ENCODE measurements around the gene IGLL1.
A peak's percentile ranks its signal among the peaks of the same experiment; 100 is the strongest.
"Not testable (repeated sequence)": the region's sequence is repeated elsewhere in the genome, so short reads cannot be mapped to it uniquely, and the experiment has no call there.

The IGLL1 gene

GRCh38 chr22:23543506-23544000 lies 36.5 kb downstream of the IGLL1 start:
- not testable (repeated sequence) for H3K9ac ChIP-seq (ENCODE audit: low read length); H3K4me3 ChIP-seq (ENCODE audit: low read length); H3K9me3 ChIP-seq (ENCODE audit: control insufficient read depth, low read length); H3K4me1 ChIP-seq (ENCODE audit: control insufficient read depth, insufficient read depth, low read length); H3K36me3 ChIP-seq (ENCODE audit: control insufficient read depth, insufficient read depth, low read length); H3K27me3 ChIP-seq (ENCODE audit: control insufficient read depth, insufficient read depth, low read length)

GRCh38 chr22:23542933-23543332 lies 37.2 kb downstream of the IGLL1 start:
- peaks cover 10% of the 10 kb centered on the region for H3K4me1 ChIP-seq (ENCODE audit: control insufficient read depth, insufficient read depth, low read length)
- H3K27me3 ChIP-seq (ENCODE audit: control insufficient read depth, insufficient read depth, low read length): no peaks in the 10 kb centered on the region
- H3K4me3 ChIP-seq (ENCODE audit: low read length): no peak overlapping the region
- no peaks in the 10 kb centered on the region for H3K36me3 ChIP-seq (ENCODE audit: control insufficient read depth, insufficient read depth, low read length)
- no peaks in the 10 kb centered on the region for H3K9me3 ChIP-seq (ENCODE audit: control insufficient read depth, low read length)
- H3K9ac ChIP-seq (ENCODE audit: low read length): no peak overlapping the region

- not testable (repeated sequence) for H3K4me3 ChIP-seq (ENCODE audit: low read length); H3K9ac ChIP-seq (ENCODE audit: low read length); H3K9me3 ChIP-seq (ENCODE audit: control insufficient read depth, low read length); H3K27me3 ChIP-seq (ENCODE audit: control insufficient read depth, insufficient read depth, low read length); H3K4me1 ChIP-seq (ENCODE audit: control insufficient read depth, insufficient read depth, low read length); H3K36me3 ChIP-seq (ENCODE audit: control insufficient read depth, insufficient read depth, low read length)
These were observed 37.7 kb downstream of the IGLL1 start for GRCh38 chr22:23542391-23542790.

- not testable (repeated sequence) for H3K36me3 ChIP-seq (ENCODE audit: control insufficient read depth, insufficient read depth, low read length); H3K9me3 ChIP-seq (ENCODE audit: control insufficient read depth, low read length); H3K27me3 ChIP-seq (ENCODE audit: control insufficient read depth, insufficient read depth, low read length); H3K4me3 ChIP-seq (ENCODE audit: low read length); H3K9ac ChIP-seq (ENCODE audit: low read length); H3K4me1 ChIP-seq (ENCODE audit: control insufficient read depth, insufficient read depth, low read length)
These were observed 38.2 kb downstream of the IGLL1 start for GRCh38 chr22:23541849-23542281.

- peaks cover 11% of the 10 kb centered on the region for H3K4me1 ChIP-seq (ENCODE audit: control insufficient read depth, insufficient read depth, low read length)
- not testable (repeated sequence) for H3K4me3 ChIP-seq (ENCODE audit: low read length); H3K9me3 ChIP-seq (ENCODE audit: control insufficient read depth, low read length); H3K9ac ChIP-seq (ENCODE audit: low read length); H3K27me3 ChIP-seq (ENCODE audit: control insufficient read depth, insufficient read depth, low read length); H3K36me3 ChIP-seq (ENCODE audit: control insufficient read depth, insufficient read depth, low read length)
These were observed 39.3 kb downstream of the IGLL1 start for GRCh38 chr22:23540837-23541236.

GRCh38 chr22:23539839-23540198 lies 40.3 kb downstream of the IGLL1 start:
- not testable (repeated sequence) for H3K27me3 ChIP-seq (ENCODE audit: control insufficient read depth, insufficient read depth, low read length); H3K4me3 ChIP-seq (ENCODE audit: low read length); H3K9ac ChIP-seq (ENCODE audit: low read length); H3K9me3 ChIP-seq (ENCODE audit: control insufficient read depth, low read length); H3K36me3 ChIP-seq (ENCODE audit: control insufficient read depth, insufficient read depth, low read length)
- H3K4me1 ChIP-seq (ENCODE audit: control insufficient read depth, insufficient read depth, low read length): peaks cover 21% of the 10 kb centered on the region

GRCh38 chr22:23539135-23539838 lies 40.8 kb downstream of the IGLL1 start:
- Histone ChIP-seq H3K4me3 (ENCODE audit: low read length) (no peak overlapping the region), H3K9ac (ENCODE audit: low read length) (peak overlapping the region; percentile 53), H3K9me3 (ENCODE audit: control insufficient read depth, low read length) (no peaks in the 10 kb centered on the region), H3K36me3 (ENCODE audit: control insufficient read depth, insufficient read depth, low read length) (no peaks in the 10 kb centered on the region), H3K27me3 (ENCODE audit: control insufficient read depth, insufficient read depth, low read length) (no peaks in the 10 kb centered on the region), H3K4me1 (ENCODE audit: control insufficient read depth, insufficient read depth, low read length) (peaks cover 26% of the 10 kb centered on the region)

GRCh38 chr22:23538696-23539030 lies 41.4 kb downstream of the IGLL1 start:
- H3K9me3 ChIP-seq (ENCODE audit: control insufficient read depth, low read length); H3K27me3 ChIP-seq (ENCODE audit: control insufficient read depth, insufficient read depth, low read length); H3K36me3 ChIP-seq (ENCODE audit: control insufficient read depth, insufficient read depth, low read length); H3K9ac ChIP-seq (ENCODE audit: low read length); H3K4me3 ChIP-seq (ENCODE audit: low read length): not testable (repeated sequence)
- peaks cover 32% of the 10 kb centered on the region for H3K4me1 ChIP-seq (ENCODE audit: control insufficient read depth, insufficient read depth, low read length)

- H3K9ac ChIP-seq (ENCODE audit: low read length); H3K27me3 ChIP-seq (ENCODE audit: control insufficient read depth, insufficient read depth, low read length); H3K9me3 ChIP-seq (ENCODE audit: control insufficient read depth, low read length); H3K4me3 ChIP-seq (ENCODE audit: low read length); H3K36me3 ChIP-seq (ENCODE audit: control insufficient read depth, insufficient read depth, low read length): not testable (repeated sequence)
- peaks cover 37% of the 10 kb centered on the region for H3K4me1 ChIP-seq (ENCODE audit: control insufficient read depth, insufficient read depth, low read length)
These were observed 42.0 kb downstream of the IGLL1 start for GRCh38 chr22:23537830-23538695.

GRCh38 chr22:23537416-23537815 lies 42.7 kb downstream of the IGLL1 start:
- H3K9me3 ChIP-seq (ENCODE audit: control insufficient read depth, low read length): no peaks in the 10 kb centered on the region
- peaks cover 37% of the 10 kb centered on the region for H3K4me1 ChIP-seq (ENCODE audit: control insufficient read depth, insufficient read depth, low read length)
- no peak overlapping the region for H3K9ac ChIP-seq (ENCODE audit: low read length)
- H3K27me3 ChIP-seq (ENCODE audit: control insufficient read depth, insufficient read depth, low read length): no peaks in the 10 kb centered on the region
- no peak overlapping the region for H3K4me3 ChIP-seq (ENCODE audit: low read length)
- no peaks in the 10 kb centered on the region for H3K36me3 ChIP-seq (ENCODE audit: control insufficient read depth, insufficient read depth, low read length)

GRCh38 chr22:23536821-23537345 lies 43.2 kb downstream of the IGLL1 start:
- Histone ChIP-seq H3K9me3 (ENCODE audit: control insufficient read depth, low read length) (no peaks in the 10 kb centered on the region), H3K4me3 (ENCODE audit: low read length) (no peak overlapping the region), H3K36me3 (ENCODE audit: control insufficient read depth, insufficient read depth, low read length) (no peaks in the 10 kb centered on the region), H3K9ac (ENCODE audit: low read length) (no peak overlapping the region), H3K4me1 (ENCODE audit: control insufficient read depth, insufficient read depth, low read length) (peaks cover 37% of the 10 kb centered on the region), H3K27me3 (ENCODE audit: control insufficient read depth, insufficient read depth, low read length) (no peaks in the 10 kb centered on the region)

GRCh38 chr22:23535790-23536661 lies 44.1 kb downstream of the IGLL1 start:
- not testable (repeated sequence) for H3K9me3 ChIP-seq (ENCODE audit: control insufficient read depth, low read length); H3K27me3 ChIP-seq (ENCODE audit: control insufficient read depth, insufficient read depth, low read length); H3K4me3 ChIP-seq (ENCODE audit: low read length); H3K9ac ChIP-seq (ENCODE audit: low read length); H3K36me3 ChIP-seq (ENCODE audit: control insufficient read depth, insufficient read depth, low read length)
- peaks cover 37% of the 10 kb centered on the region for H3K4me1 ChIP-seq (ENCODE audit: control insufficient read depth, insufficient read depth, low read length)
